AG04449 (cell line): ENCODE measurements around the gene RARB.

ENCODE experiments used
- CTCF ChIA-PET: fragments of 350-600 bp; formaldehyde crosslinking; extraction: SDS; loops from one replicate; lab custom pipeline; 2021; ENCODE audit warnings: antibody characterized with exemption; lab: Yijun Ruan, JAX
- POLR2A ChIA-PET: fragments of 400-600, 350-600 bp; formaldehyde crosslinking; extraction: SDS; loops from one replicate; lab custom pipeline; 2020; ENCODE audit warnings: antibody characterized with exemption, inconsistent platforms; lab: Yijun Ruan, JAX
- DNase-seq: peaks from one replicate; pipeline ENCODE4 v3.0.0-alpha.2; 2010; ENCODE audit warnings: low read depth, low spot score
- H3K4me3 ChIP-seq: 2 replicates; pipeline ENCODE4 v1.5.1; 2011; ENCODE audit warnings: low read depth, mild to moderate bottlenecking, control low read depth, low read length
- TF ChIP-seq, protein P1 (sequence below): IDR thresholded peaks from one replicate; pipeline ENCODE4 v1.5.1; 2011; ENCODE audit warnings: mild to moderate bottlenecking, moderate library complexity, low read length, control low read depth, inconsistent platforms; ENCODE audit not compliant: insufficient read depth; ENCODE audit errors: missing control alignments

RARB gene

DNA sequence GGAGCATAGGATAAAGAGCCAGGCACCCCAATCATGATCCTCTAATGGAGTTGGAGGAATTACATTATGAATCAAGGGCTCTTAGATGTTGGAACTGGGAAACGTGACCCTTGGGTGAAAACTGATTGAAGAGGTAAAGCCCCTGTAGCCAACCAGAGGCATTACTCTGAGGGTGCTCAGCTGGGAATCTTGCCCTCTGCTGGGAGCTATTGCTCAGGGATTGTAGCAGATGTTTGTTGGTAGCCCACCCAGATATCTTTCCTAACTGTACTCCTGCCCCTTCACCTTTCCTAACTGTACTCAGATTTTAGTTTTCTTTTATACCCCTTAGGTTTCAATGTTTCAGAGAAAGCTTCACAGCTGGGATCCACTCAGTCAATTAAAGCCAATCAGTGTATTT lies 74.2 kb downstream of the RARB start:
- ChIA-PET POLR2A (no interaction called here), CTCF (interaction anchor here (1.1 kb wide), 1 partner anchor 9 kb away, joined by 3 read pairs; no protein-coding TSS in a partner anchor)
- H3K4me3 ChIP-seq: no peak overlapping the region
- DNase-seq: no peak
- TF ChIP-seq, protein P1, sequence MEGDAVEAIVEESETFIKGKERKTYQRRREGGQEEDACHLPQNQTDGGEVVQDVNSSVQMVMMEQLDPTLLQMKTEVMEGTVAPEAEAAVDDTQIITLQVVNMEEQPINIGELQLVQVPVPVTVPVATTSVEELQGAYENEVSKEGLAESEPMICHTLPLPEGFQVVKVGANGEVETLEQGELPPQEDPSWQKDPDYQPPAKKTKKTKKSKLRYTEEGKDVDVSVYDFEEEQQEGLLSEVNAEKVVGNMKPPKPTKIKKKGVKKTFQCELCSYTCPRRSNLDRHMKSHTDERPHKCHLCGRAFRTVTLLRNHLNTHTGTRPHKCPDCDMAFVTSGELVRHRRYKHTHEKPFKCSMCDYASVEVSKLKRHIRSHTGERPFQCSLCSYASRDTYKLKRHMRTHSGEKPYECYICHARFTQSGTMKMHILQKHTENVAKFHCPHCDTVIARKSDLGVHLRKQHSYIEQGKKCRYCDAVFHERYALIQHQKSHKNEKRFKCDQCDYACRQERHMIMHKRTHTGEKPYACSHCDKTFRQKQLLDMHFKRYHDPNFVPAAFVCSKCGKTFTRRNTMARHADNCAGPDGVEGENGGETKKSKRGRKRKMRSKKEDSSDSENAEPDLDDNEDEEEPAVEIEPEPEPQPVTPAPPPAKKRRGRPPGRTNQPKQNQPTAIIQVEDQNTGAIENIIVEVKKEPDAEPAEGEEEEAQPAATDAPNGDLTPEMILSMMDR: no peak

DNA sequence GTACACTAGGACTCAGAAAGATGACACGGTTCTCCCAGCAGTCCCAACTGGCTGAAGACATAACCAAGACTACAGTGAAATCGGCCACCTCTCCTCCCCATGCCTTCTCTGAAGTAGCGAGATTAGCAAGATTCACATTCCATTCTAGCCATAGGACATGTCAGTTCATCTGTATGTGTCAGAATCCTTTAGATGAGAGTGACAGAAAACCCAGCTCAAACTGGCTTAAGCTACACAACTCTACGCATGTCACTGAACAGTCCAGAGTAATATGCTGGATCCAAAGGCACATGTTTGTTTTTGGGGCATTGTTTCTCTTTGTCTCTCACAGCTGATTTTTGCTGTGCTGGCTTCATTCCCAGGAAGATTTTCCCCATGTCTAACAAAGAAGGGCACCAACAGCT lies 75.8 kb downstream of the RARB start:
- no peak for DNase-seq
- CTCF ChIA-PET: no interaction called here
- TF ChIP-seq, protein P1: no peak
- no peak overlapping the region for H3K4me3 ChIP-seq
- POLR2A ChIA-PET: no interaction called here

DNA sequence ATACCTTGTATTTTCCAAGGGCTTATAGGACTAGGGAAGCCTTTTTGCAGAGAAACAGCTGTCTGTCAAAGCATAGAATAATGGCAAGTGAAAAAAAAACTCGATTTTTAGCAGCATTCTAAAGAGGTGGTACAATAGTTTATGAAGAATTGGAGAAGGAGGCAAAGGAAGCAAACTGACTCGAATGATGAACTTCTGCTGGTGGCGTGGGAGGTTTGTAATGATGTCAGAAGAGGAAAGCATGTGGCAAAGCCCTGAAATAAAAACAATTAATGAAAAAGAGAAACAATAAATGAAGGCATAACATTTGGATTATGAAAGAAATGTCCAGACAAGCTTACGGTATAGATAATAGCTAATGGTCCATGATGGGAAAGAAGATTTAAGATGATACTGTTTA lies 77.5 kb downstream of the RARB start:
- no peak overlapping the region for H3K4me3 ChIP-seq
- TF ChIP-seq, protein P1: no peak
- DNase-seq: no peak
- ChIA-PET CTCF (interaction anchor here (0.7 to 1.9 kb wide), 4 partner anchors 24 to 98 kb away, joined by 3 to 8 read pairs (median 3); no protein-coding TSS in a partner anchor), POLR2A (no interaction called here)

DNA sequence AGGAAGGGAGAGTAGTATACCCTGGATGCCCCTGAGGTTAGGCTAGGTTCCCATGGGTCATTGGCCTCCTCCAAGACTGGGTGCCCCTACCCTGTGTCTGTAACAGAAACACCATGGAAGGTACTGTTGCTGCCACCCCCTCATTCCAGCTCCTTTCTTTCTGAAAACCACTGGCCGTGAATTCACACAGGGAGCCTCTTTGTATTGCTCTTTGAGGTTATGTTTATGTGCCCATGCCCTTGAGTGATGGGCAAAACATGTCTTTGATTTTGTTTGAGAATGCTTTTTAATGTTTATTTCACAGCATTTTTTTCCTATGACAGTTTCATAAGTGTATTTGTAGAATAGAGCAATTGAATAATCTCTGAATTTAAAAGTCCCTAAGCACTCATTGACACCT lies 79.7 kb downstream of the RARB start:
- no peak for DNase-seq
- ChIA-PET CTCF (no interaction called here), POLR2A (no interaction called here)
- TF ChIP-seq, protein P1: no peak
- H3K4me3 ChIP-seq: no peak overlapping the region

DNA sequence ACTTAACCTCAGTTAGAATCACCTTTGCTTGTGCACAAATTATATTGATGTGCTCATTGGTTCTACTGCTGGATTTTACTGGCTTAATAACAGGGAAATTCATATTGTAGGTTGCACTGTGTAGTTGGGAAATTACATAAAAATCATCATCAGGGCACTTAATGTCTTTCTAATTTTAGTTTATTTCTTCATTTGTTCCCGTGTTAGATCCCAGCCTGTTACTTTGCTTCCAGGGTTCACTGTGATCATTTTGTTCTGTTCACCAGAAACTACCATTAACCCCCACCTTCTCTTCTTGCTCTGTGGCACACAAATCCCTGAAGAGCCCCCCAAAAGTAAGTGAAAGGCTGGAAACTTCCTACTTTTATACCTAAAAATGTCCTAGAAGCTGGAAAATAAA lies 80.4 kb downstream of the RARB start:
- POLR2A ChIA-PET: interaction anchor here (0.6 to 1.3 kb wide), 2 partner anchors 64 to 104 kb away, joined by 3 to 7 read pairs; no protein-coding TSS in a partner anchor
- TF ChIP-seq, protein P1: no peak
- H3K4me3 ChIP-seq: no peak overlapping the region
- DNase-seq: no peak
- CTCF ChIA-PET: no interaction called here

DNA sequence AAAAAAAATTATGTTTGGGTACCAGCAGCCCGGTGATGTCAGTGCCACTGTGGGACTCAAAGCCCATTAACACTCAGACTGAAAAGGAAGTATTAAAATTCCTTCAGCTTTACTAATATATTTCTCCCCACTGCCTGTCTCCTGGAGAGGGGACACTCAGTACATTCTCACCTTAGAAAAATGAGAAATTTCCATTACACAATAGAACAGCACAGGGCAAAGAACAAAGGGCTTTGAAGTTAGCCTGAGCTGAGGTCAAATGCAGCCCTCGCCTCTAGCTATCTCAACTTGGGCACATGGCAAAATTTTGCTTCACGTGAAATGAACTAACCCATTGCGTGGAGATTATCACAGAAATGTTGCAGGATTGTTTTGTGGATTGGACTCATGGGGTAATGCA lies 80.8 kb downstream of the RARB start:
- ChIA-PET POLR2A (interaction anchor here (0.6 to 1.3 kb wide), 3 partner anchors 11 to 105 kb away, joined by 3 to 7 read pairs (median 3); no protein-coding TSS in a partner anchor), CTCF (interaction anchor here (0.6 kb wide), 1 partner anchor 19 kb away, joined by 4 read pairs; no protein-coding TSS in a partner anchor)
- TF ChIP-seq, protein P1: no peak
- no peak for DNase-seq
- H3K4me3 ChIP-seq: no peak overlapping the region
